Skeletal muscle cell (primary cell): ENCODE results near the gene PMP22.
A peak's percentile ranks its signal among the peaks of the same experiment; 100 is the strongest.

Experiments used
- DNase-seq: peaks from one replicate; pipeline ENCODE4 v3.0.0-alpha.2; 2010; ENCODE audit warnings: low read depth
- H3K4me3 ChIP-seq: 2 replicates; pipeline ENCODE4 v1.5.1; 2011; ENCODE audit warnings: low read depth, mild to moderate bottlenecking, control low read depth, low read length, moderate library complexity

The PMP22 gene

GRCh38 chr17:15278924-15279477, 13.9 kb upstream of the PMP22 start:
- peak; percentile 72 for DNase-seq
- H3K4me3 ChIP-seq = no peak overlapping the region

DNA sequence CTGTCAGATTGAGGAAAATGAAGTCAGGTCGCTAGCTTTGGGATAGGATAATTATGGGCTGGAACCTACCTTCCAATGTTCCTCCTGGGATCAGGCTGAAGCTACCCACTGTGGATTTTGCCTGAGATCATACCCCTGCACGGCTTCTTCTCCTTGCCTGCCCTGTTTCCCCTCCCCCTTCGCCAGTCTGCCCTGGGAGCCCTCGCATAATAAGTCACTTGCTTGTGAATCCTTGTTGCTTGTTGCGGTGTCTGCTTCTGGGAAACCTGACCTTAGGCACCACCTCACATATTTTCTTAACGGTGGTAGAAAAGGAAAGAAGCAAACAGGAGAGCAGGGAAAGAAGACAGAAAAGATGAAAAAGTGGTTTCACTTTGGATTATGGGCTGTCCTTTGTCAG, 13.3 kb upstream of the PMP22 start:
- DNase-seq = no peak
- peak overlapping the region; percentile 19 for H3K4me3 ChIP-seq

GRCh38 chr17:15274017-15274416, 8.9 kb upstream of the PMP22 start:
- no peak for DNase-seq
- H3K4me3 ChIP-seq = no peak overlapping the region

GRCh38 chr17:15273141-15273793, 8.1 kb upstream of the PMP22 start:
- DNase-seq = peak; percentile 81
- H3K4me3 ChIP-seq = no peak overlapping the region

- no peak for DNase-seq
- no peak overlapping the region for H3K4me3 ChIP-seq
Measured at GRCh38 chr17:15271741-15272140, 6.6 kb upstream of the PMP22 start.

- no peak overlapping the region for H3K4me3 ChIP-seq
- no peak for DNase-seq
Measured at GRCh38 chr17:15270628-15271381, 5.7 kb upstream of the PMP22 start.

- DNase-seq = no peak
- H3K4me3 ChIP-seq = no peak overlapping the region
Measured at GRCh38 chr17:15269780-15270089, 4.6 kb upstream of the PMP22 start.

GRCh38 chr17:15269087-15269779, 4.1 kb upstream of the PMP22 start:
- DNase-seq = no peak
- no peak overlapping the region for H3K4me3 ChIP-seq

- no peak overlapping the region for H3K4me3 ChIP-seq
- no peak for DNase-seq
Measured at GRCh38 chr17:15268461-15268860, 3.3 kb upstream of the PMP22 start.

DNA sequence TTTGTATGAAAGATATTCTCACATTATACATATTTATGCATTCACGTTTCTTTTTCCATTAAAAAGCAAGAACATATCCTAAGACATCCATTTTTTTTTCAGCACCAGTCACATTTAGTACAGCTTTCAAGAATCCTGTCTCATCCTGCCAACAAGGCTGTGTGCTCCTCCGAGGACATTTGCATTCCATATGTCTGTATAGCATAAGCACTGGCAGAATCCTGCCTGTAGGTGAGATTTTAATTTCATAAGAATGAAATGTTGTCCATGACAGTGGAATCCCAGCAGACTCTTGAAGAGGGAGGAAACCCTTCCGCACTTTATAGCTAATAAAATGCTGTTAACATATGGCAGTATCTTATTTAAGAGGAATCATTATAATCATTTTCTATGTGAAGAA, 2.9 kb upstream of the PMP22 start:
- no peak for DNase-seq
- no peak overlapping the region for H3K4me3 ChIP-seq

GRCh38 chr17:15266325-15267125, 1.4 kb upstream of the PMP22 start:
- no peak overlapping the region for H3K4me3 ChIP-seq
- no peak for DNase-seq

DNA sequence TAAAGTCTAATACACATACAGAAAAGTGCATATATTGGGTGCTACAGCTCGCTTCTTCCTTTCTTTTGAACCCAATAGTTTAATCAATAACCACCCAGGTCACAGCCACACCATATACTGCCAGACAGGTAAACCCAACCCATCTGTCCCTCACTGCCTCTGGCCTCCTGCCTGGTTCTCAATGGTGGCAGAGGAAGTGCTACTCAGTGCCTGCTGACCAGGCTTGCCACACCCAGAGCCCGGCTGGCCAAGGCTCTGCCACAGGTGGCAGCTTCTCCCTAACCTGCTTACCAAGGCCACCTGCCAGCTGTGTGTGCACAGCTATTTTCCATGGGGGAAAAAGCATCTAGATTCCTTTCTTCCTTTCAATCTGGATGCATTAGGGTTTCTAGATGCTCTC, 584 bp downstream of the PMP22 start:
- H3K4me3 ChIP-seq = no peak overlapping the region
- no peak for DNase-seq

DNA sequence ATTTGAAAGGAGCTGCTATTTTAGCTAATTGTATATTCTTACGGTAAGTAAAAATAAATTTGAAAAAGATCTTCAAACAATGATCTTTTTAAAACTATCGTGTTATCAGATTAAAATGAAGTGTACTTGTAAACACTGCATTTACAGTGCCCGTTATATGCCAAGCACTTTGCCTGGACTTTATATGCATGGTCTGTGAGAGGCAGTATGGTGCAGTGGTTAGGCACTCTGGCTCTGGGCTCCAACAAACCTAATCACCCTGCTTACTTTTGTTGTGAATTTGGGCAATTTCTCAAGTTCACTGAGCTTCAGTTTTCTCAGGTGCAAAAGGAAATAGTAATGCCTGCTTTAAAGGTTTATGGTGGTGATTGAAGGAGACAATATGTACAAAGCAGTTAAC, 1.4 kb downstream of the PMP22 start:
- no peak for DNase-seq
- peak overlapping the region; percentile 63 for H3K4me3 ChIP-seq

DNA sequence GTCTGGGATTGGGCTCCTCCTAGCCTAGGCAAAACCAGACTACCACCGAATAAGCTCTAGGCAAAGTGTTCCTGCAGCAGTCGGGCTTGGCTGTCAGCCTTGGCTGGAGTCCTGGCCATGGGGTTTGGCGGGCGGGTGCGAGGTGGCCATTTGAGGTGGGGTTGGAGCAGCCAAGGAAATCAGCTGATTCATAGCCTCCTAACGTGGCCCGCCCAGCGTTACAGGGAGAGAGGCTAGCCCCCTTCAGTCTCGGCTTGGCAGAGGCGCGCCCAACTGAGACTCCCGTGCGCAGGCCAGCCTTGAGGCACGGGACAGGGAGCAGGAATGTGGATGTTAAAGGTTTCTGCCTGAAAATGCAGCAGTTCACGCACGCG, 1.9 kb downstream of the PMP22 start:
- DNase-seq = peak; percentile 39
- peak overlapping the region; percentile 63 for H3K4me3 ChIP-seq

- peak overlapping the region; percentile 63 for H3K4me3 ChIP-seq
Measured at GRCh38 chr17:15262291-15263205, 2.6 kb downstream of the PMP22 start.

GRCh38 chr17:15261802-15262290, 3.3 kb downstream of the PMP22 start:
- peak overlapping the region; percentile 63 for H3K4me3 ChIP-seq
- no peak for DNase-seq

More at GRCh38 chr17:15262291-15263205, 2.6 kb downstream of the PMP22 start:
- peak; percentile 54 for DNase-seq

GRCh38 chr17:15261258-15261801, 3.8 kb downstream of the PMP22 start:
- DNase-seq = no peak
- peak overlapping the region; percentile 63 for H3K4me3 ChIP-seq
